Effector CD8-positive, alpha-beta T cell (primary cell): ENCODE data around the gene ZNF219.

Experiments
- DNase-seq: peaks from one replicate; lab custom pipeline; 2025; lab: John Stamatoyannopoulos, UW

The ZNF219 gene

DNA sequence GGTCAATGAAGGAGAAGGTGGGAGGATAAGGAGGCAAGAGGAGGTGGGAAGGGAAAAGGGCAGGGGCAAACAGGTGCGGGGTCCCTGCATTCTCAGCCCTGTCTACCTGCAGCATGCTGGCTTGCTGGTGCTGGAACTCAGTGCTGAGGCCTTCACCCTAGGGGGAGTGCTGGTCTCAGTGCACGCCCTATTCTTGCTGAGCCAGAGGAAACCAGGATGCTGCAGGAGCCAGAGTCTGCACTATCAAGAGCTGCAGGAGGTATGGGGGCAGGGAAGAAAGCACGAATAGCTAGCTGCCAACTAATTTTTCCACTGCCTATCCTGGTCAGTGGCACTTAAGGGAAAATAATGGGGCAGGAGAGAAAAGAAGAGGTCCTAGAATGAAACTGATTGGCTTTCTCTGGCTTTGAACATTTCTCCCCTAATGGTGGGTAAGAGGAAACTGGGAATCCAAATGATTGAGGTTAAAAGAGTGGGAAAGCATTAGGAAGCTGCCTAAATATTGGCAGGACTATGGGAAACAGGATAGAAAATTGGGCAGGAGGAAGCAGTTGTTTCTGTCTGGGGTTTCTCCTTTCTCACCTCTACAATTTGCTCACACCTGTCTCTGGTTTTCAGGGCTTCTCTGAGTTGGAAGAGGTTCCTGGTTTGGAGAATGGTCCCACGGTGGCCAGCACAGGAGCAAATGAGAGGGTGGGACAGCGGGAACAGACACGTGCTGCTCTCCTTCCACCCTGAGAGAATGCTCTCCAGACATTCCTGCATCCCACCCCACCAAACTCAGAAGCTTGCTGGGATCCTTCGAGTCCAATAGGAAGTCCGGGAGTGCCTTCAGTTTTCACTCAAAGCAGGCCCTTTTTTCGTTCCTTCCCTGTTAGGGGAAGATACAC is 4.3 kb upstream of the ZNF219 start:
- no peak for DNase-seq

DNA sequence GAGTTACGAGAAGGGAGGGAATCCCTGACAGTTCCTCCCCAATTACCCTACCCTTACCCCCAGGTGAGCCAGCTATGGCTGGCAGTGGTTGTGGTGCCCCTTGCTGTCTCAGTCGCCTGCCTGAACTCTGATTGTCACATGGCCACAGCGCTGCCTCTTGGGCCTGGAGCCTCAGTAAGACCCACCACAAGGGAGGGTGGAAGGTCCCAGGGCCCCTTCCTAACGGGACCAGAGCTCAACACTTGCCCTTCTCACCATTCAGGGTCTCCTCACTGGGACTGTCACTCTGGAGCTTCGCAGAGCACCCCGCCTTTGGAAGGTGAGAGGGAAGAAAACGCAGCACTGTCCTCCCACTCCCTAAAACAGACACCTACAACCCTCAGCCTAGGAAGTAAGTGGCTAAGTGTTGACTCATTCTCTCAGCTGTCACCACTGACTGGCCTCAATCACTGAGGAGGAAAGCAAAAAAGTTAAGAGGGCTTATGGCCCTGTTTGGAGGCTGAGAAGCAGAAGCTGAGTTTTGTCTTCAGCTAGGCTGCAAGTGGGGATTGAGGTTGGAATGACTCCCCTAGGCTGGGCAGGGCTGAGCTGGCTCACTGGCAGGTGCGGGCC is 3.5 kb upstream of the ZNF219 start:
- no peak for DNase-seq

DNA sequence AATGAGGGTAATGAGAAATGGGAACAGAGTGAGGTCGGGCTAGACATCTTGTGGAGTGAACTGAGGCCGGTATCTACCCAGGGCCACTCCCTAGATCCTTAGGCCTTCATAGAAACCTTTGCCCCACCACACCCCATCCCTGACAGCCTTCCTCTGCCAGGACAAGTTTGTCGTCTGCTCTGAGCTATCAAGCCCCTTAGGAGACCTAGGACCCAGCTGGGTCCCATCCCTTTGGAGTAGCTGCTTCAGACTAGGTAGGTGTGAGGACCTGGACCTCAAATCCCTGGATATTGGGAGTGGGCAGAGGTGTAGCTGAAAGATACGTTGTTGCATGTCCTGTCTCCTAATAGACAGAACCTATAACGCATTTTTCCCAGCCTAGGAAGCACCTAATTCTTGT is 2.5 kb upstream of the ZNF219 start, which contains the start of gene TMEM253:
TSS of gene TMEM253 (plus strand) at position 136 of the 400 bp plus-strand sequence. CDS start 278 bp downstream, outside the sequence.
- DNase-seq = no peak

DNA sequence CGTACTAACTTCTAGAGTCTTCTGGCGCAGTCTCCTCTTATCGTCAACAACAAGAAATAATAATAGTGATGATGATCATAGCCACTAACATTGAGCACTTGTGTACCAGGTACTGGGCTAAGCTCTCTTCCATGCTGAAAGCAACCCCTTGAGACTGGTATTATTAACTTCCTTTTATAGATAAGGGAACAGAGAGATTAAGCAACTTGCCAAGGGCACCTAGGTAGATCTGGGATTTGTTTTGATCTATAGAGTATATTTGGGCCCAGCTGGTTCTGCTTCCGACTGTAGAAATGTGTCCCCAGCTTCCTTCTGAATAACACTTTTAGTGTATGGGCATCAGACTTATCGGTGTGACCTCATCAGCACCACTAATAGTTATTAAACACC is 1.1 kb upstream of the ZNF219 start:
- no peak for DNase-seq

DNA sequence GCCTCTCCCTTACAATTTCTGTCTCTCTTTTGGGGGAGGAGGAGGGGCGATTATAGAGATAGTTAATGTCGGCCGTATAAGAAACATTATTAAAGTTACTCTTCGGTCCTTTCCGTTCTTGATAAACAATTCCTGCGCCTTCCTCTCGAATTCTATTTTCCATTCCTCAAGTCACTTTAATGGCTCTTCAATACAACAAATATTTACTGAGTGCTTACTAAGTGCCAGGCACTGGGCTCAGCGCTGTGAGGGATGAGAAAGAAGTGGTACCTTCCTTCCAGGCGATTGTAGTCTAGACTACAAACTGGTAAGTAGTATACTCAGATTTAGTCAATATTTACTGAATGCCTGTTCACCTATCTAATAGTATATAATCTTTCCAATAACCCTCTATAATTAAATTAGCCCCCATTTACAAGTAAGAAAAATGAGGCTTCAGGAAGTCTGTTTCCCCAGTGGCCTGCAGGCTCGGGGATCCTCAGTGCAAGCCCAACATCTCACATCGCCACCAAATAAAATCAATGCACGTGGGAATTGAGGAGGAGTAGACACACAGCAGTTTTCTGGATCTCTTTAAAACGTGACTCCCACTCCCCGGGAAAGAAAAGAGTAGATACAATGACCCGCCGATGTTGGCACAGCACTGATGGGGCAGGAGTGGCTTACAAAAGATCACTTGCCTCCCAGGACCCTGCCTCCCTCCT is 589 bp upstream of the ZNF219 start:
- no peak for DNase-seq

DNA sequence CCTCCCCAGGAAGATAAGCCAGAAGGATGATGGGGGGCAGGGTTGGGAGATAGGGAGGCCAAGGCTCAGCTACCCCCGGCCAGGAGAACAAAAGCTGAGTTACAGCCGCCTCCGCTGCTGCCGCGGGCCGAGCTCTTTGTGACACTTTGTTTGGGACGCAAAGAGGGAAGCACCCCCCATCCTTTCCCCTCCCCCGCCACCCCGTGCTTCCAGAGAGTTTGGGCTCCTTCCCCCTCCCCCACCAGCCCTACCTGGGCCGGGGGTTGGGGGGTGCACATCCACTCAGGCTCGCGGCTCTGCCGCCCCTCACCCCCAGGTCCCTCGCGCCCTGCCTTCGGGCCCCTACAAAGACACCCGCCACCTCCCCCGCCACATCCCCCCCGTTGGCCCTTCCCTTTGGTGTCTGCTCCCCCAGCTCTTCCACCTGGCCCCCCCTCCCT is 799 bp downstream of the ZNF219 start:
- peak; percentile 23 for DNase-seq

DNA sequence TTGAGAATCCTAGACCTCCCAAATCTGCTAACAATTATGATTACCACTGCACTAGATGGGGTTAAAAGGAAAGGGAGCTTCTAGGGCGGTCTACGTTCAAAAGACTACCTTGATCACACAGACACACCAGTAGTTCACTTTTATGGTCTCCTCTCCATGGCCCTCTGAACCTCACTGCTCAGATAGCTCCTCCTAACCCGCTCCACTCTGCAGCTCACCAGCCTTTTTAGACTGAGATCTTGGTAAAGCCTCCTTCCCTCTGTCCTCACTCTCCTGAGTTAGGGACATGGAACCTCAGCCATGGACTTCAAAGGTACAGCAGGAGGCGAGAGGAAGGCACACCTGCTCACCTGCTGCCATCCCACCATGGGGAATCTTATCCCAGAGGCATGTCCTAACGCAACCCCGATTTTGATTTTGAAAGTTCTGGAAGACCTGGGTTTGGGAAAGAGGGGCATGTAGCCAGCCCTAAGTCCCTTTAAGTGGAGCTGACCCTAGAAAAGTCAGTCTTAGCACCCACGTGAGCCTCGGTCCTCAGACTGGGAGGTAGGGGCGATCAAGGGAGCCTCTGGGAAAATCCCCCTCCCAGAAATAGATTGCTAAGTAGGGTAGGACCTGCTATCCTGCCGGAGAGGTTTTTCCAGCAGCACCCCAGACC is 1.3 kb downstream of the ZNF219 start:
- no peak for DNase-seq

DNA sequence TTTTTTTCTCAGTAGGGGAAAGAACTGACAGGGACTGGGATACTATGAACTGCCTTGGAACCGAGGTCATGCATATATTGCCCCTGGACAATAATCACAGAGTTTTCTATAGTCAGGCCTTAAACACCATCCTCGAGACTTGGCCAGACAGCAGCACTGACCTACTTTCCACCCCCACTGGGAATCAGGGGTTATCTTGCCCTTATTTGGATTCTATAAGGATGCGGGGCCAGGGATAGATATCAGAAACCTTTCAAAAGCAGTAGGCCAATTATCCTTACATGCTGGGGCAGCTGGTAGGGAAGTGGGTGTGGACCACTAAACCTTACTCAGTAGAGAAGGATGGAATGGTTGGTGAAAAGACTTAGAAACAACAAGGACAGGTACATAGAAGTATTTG is 2.0 kb downstream of the ZNF219 start:
- no peak for DNase-seq

DNA sequence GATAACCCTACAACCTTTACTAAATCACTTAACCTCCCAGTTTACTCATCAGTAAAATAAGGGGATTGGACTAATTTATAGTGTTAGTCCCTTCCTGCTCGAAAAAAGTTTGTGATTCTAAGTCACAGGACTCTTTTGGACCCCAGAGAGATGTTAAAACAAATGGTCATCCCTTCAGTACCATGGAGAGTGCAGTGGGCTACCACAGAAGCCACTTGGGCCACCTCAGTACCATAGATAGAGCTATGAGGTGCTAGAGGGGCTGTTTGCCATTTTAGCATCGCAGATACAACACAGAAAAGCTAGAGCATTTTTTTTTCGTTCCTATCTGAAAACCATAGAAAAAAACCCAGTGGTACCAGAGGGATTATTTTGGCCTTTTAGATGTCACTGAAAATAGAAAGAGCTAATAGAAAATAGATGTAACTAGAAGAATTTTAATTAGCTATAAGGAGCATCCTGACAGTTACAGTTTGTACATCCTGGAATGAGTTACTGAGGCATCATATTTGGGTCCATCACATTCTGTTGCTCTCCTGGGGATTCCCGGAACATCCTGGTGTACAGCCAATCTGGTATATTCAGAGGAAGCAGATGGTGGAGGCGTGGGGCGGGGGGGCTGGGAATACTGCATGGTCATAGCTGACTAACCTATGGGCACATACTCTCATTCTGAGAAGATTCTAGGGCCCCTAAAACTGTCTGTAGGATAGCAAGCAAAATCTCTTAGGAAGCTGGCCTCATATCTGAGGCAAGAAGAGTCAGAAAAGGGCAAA is 2.8 kb downstream of the ZNF219 start:
- no peak for DNase-seq

DNA sequence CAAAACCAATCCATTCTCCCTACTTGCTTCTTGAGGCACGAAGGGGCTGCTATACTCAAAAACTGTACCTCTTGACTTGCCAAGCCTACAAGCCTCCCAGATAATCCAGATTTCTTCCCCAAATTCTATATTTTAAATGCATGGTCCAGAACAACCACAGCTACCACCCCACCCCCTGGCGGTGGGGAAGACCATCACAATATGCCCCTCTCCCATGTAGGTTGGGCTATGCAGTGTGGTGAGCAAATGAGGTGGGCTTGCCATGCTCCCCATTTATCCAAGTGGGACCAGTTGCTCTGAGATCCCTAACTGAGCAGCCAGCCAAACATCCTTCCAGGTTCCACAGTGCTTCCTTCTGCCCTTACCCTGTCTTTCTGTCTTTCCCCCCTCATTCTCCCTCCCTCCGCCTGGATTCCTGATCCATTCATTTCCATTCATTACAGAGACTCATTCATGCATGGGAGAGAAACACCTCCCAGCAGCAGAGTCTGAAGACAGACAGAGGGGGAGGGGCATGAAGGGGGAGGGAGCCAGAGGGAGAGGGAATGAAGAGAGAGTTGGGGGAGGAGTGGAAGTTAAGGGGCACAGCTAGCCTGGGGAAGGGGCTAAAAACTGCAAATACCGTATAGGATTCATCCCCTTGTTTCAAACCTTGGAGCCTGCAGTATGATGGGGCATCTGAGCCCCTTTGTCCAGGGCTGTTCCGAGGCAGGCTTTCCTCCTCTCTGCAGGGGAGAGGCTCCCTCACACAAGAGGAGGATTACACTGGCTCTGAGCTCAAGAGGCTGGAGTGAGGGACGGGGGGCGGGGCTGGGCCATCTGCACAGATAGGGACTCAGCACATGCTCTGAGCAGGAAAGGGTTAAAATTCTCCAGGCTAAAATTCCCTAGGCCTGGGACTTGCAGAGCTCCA is 4.4 kb downstream of the ZNF219 start:
- DNase-seq = no peak

DNA sequence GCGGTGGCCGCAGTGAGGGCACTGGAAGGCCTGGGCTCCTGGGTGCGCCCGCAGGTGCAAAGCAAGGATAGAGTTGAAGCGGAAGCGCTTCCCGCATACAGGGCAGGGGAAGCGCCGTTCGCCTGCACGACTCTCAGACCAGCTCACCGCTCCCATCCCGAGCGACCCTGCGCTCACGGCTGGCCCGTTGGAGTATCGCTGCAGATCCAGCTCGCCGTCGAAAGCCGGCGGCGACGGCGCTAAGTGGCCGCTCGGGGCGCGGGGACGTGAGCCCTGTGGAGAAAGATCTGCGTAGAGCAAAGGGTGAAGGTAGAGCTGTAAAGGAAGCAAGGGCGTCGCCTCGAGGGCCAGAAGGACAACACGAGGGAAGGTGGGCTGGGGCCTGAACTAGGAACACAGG is 5.4 kb downstream of the ZNF219 start:
- DNase-seq = no peak

DNA sequence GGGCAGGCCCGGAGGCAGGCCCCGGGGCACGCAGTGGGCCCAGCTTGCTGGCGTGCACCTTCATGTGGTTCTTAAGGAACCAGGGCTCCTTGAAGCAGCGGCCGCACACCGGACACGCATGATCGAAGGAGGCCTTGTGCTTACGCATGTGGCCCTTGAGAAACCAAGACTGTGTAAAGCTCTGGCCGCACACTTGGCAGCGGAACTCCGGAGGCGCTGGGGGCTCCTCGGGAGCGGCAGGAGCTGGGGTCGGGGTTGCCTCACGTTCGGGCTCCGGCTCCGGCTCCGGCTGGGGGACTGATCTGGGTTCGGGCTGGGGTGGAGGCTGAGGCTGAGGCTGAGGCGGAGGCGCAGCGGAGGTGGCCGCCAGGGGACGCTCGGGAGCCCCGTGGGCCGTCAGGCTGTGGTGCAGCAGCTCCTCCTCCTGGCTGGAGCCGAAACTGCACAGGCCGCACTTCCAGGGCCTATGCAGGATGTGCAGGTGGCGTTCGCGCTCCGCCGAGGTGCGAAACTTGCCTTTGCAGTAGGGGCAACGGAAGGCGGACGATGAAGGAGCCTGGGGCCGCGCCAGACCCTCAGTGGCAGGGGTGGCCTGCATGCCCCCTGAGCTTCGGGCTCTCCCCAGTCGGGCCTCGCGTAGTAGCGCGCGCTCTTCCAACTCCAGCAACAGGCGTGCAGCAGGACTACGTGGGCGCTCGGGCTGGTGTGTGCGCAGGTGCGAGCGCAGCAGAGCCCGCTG is 6.0 kb downstream of the ZNF219 start:
- peak; percentile 86 for DNase-seq

DNA sequence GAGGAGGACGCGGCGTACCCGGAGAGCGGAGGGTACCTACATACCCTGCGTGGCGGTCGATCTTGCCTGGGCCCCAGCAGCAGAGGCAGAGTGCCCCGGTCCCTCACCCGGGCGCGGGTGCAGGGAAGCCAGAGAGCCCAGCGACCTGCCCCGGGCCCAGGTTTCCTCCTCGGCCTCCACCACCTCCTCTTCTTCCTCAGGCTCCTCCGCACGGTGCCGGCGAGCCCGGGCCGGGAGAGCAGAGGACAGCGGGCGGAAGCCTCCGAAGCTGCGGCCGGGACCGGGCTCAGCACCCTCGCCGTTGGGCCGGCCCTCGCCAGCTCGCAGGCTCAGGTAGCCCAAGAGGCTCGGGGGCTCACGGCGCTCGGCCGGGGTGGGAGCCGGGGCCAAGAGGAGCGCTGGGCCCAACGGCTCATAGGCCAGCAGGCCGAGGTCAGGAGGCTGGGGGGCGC is 6.6 kb downstream of the ZNF219 start:
- DNase-seq = no peak

DNA sequence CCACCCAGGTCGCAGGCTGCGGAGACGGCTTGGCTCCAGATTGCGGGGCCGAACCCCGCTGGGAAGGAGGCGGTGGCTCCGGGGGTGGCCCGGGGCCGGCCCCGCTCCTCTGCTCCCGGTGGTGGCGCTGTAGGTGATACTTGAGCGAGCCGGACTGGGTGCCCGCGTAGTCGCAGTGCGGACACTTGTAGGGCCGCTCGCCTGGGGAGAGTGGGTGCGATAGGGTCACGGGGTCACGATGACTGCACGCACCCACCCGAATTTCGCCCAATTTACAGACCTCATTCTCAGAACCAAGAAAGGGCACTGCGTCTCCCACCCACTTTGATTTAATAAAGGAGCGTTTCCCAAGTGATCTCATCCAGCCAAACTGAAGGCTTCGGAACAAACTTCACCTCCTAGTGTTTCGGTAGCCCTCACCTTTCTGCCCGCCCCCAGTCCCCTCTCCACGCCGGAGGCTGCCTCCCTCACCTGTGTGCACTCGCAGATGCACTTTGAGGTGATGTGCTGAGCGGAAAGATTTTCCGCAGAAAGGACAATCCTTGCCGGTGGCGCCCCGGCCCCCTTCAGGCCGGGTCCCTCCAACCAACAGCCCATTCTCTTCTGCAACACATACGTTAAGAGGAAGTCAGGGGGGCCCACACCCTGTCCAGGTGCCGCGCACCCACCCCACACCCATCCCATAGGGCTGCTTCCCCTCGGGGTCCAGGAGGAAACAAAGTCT is 7.4 kb downstream of the ZNF219 start:
- DNase-seq = no peak

DNA sequence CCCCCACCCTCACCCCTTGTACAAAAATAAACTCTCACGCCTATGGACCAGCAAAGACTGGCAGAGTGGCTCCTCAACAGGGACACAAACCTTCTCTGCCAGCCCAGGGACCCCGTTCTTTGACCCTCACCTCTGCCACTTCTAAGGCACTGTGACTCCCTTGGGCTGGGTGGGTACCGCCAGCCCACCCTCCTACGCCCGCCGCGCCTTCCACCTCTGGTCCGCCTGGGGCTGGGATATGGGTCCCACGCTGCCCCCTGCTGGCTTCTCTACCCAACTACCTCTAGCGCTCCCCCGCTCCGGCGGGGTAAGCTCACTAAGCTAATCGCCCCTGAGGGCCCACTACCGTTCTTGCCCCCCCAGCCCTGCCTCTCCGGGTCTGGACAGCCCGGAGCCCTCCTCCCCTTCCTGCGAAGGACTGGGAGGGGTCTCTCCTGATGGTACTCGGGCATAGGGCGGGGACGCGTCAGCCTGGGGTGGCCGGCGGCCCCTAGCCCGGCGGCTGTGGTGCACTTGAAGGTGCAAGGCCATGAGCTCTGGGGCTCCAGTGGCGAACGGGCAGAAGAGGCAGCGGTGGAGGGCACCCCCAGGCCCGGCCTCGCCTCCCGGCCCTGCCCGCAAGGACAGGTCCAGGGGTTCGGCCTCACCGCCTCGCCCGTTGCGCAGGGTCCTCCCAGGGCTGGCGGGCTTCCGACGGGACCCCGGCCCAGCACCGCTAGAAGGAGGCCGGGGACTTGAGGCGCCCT is 8.1 kb downstream of the ZNF219 start:
- DNase-seq = no peak

DNA sequence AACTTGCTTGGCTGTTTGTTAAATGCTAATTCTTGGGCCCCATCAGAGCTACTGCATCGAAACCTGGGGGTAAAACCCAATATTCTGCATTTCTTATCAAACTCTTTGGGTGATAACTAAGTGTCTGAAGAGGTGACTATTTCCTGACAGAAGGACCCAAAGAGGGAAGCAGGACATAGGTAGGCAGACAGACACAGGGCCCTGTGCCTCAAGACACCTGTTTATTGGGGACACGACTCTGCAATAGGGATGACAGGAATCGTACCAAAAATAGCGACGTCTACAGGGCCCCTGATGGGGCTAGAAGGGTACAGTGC is 8.6 kb downstream of the ZNF219 start:
- no peak for DNase-seq

DNA sequence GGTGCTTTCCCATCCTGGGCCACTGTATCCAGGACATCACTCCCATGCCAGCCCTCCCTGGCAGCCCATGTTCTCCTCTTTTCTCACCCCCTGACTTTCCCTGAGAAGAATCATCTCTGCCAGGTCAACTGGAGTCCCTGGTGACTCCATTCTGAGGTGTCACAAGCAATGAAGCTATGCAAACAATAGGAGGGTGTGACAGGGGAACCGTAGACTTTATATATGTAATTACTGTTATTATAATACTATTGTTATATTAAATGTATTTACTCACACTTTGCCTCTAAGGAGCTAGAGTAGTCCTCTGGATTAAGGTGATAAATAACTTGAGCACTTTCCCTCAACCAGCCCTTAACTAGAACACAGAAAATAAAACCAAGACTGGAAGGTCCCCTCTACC is 9.2 kb downstream of the ZNF219 start:
- no peak for DNase-seq

DNA sequence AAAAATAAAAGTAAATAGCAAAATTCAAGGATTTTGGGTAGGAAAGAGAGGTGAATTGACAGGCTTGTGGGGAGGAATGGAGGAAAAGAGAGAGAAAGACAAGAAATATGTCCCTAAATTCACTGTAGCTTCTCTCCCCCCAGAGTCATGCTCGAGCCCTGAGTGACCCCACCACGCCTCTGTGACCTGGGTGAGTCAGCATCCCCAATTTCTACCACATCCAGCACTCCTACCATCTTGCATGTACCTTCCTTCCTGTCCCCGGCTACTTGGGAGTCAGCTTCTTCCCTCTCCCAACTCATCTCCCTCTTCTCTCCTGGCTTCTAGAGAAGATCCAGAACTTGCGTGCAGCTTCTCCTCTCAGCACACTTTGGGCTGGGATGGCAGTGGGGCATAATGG is 9.8 kb downstream of the ZNF219 start:
- DNase-seq = no peak
